ENCODE measurements around the gene CCDC7. TPM values are rescaled to one million over a fixed set of nuclear protein-coding genes. Genes with fewer than 3 reads are reported as not detected.

Gene CCDC7
- total and polyA plus RNA-seq, 10 of the 15 experiments (the other 5 are each of a cell fraction or from before 2014, with no cell fraction given), result 1.8 to 5.6 (median 3.4) TPM

- no peak overlapping the region for H3K4me3 ChIP-seq
- 0% methylated on average over 1 of the region's 1 CpG for WGBS (ENCODE audit: insufficient coverage, insufficient replicate concordance, low lambda C conversion rate, missing lambda C conversion rate)
- no peak for ATAC-seq
- H2AFZ ChIP-seq (ENCODE audit: control insufficient read depth, low read depth, low read length), result no peak overlapping the region
- no peaks in the 10 kb centered on the region for H4K20me1 ChIP-seq (ENCODE audit: control insufficient read depth, insufficient read depth)
- no TSS peak for BruUV-seq (replicated peaks)
- CTCF ChIA-PET, result interaction anchor here (0.7 kb wide), 1 partner anchor 9 kb away, joined by 3 read pairs; no protein-coding TSS in a partner anchor
- no peak for DNase-seq (ENCODE audit: low read depth, low spot score)
- no peaks in the 10 kb centered on the region for H3K9me3 ChIP-seq (replicated peaks; ENCODE audit: control insufficient read depth, insufficient read depth, low read length)
- H3K27me3 ChIP-seq (replicated peaks in 1 of 2; ENCODE audit: control insufficient read depth in 2 of 2, insufficient read depth in 2 of 2, low read length in 1 of 2), result no peaks in the 10 kb centered on the region
- intact Hi-C loops (cut with micrococcal nuclease; ENCODE audit: unreplicated experiment), result no loop called here
- H3K27ac ChIP-seq (ENCODE audit: control insufficient read depth, insufficient read depth), result no peak overlapping the region
- RAD21 ChIA-PET (ENCODE audit: unreplicated experiment), result no interaction called here
- FAIRE-seq, result no peak
- TF ChIP-seq ETV6 (conservative IDR thresholded peaks at IDR 0.05 in 1 of 2, IDR thresholded peaks at IDR 0.05 in 1 of 2; ENCODE audit: borderline replicate concordance in 1 of 2, low read depth in 1 of 2) (no peak), ZZZ3 (IDR thresholded peaks at IDR 0.05; ENCODE audit: control insufficient read depth, insufficient read length, low read depth) (no peak), NBN (IDR thresholded peaks at IDR 0.05) (no peak), TCF3 (IDR thresholded peaks at IDR 0.05; ENCODE audit: borderline replicate concordance, insufficient read depth, low read depth, low read length) (no peak), SIX5 (IDR thresholded peaks at IDR 0.05; ENCODE audit: low read depth, low read length, severe bottlenecking) (no peak), HSF1 (IDR thresholded peaks at IDR 0.05; ENCODE audit: low read depth, low read length) (no peak), SREBF1 (IDR thresholded peaks at IDR 0.05; ENCODE audit: low read length) (no peak), BCL3 (IDR thresholded peaks at IDR 0.05; ENCODE audit: borderline replicate concordance, insufficient read depth, low read depth, low read length, poor library complexity, severe bottlenecking) (no peak), FOXM1 (IDR thresholded peaks at IDR 0.05; ENCODE audit: low read depth, low read length) (no peak), CBFB (IDR thresholded peaks at IDR 0.05; ENCODE audit: low read depth) (no peak)
- SMC1A ChIA-PET (ENCODE audit: uncharacterized antibody, unreplicated experiment), result no interaction called here
- in situ Hi-C loops (cut with MboI), result no loop called here
- no peaks in the 10 kb centered on the region for H3K79me2 ChIP-seq (ENCODE audit: control insufficient read depth, insufficient read depth, low read length)
- no peaks in the 10 kb centered on the region for H3K4me1 ChIP-seq (ENCODE audit: control insufficient read depth, insufficient read depth, low read length)
- POLR2A ChIA-PET, result no interaction called here
- H3K4me2 ChIP-seq (ENCODE audit: control insufficient read depth, insufficient read depth), result no peak overlapping the region
- no peaks in the 10 kb centered on the region for H3K36me3 ChIP-seq (ENCODE audit: control insufficient read depth in 2 of 2, insufficient read depth in 2 of 2, low read length in 1 of 2)
- H3K9ac ChIP-seq (ENCODE audit: control insufficient read depth, insufficient read depth, low read length), result no peak overlapping the region
Measured at GRCh38 chr10:32713560-32713959, 267.6 kb downstream of the CCDC7 start.
